ENCODE results near the gene KRT4.
"Not testable (repeated sequence)": the region's sequence is repeated elsewhere in the genome, so short reads cannot be mapped to it uniquely, and the experiment has no call there.

The KRT4 gene

DNA sequence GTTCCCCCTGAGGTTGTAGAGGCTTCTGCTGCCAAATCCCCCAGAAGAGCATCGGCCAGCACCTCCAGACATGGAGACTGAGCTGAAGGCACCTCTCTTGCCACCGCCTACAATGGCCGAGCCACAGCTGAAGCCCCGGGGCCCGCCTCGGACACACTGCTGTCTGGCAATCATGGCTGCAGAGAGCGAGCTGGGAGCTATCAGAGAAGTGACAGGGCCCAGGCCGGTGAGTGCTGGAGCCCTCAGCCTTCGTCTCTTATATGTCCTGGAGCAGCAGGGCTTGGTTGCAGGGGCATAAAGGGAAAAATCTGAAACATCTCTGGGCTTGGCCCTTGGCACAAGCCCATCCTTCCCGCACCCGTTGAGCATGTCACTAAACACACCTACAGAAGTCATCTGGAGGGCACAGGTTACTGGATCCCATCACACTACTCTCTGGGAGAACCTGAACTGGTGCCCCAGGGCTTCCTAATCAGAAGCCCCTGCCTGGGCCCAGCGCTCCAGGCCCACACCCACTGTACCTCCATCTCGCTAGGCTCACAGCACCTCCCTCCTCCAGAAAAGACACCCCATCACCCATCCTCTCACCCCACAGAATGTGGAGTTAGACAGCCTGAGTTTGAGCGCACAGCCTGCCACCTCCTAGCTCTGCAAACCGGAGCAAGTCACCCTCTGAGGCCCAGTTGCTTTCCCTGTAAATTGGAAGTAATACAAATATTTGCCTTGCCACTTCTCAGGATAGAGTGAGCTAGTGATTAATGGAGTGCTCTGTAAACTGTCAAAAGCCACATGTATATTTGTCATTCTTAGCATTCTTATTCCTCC, at the start of gene KRT4:
TSS of gene KRT4 (minus strand) at position 232 of the 825 bp plus-strand sequence. CDS start at position 174, 58 bp downstream.
- DNase-seq, result no peak

DNA sequence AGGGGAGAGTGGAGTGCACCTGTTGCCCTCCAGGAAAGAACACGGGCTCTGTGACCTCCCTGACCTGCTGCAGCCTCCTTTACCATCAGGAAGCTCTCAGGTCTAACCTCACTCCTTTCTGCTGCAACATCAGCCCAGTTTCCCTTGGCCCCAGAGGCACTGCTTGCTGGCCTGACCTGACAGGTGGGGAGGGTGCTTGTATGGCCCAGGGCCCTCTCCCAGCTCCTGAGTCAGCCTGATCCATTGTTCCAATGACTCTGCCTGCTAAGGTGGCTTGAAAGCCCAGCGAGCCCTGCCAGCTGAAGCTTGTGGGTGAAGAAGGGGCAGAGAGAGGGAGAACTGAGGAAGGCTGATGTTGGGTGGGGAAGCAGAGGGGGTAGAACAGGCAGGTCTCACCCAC, 48.1 kb upstream of the KRT4 start:
- no peak for DNase-seq

DNA sequence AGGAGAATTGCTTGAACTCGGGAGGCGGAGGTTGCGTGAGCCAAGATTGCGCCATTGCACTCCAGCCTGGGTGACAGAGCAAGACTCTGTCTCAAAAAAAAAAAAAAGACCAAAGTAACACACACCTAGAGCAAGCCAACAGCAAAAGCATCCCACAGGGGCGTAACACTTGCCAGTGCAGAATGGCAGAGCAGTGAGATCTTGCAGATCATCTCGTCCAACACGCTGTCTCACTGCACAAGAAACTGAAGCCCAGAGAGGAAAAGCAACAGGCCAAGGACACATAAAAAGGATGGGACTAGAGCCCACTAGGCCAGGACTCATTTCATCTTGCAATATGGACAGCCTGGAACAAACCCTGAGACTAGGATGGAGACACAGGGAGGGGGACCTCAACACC, 47.6 kb upstream of the KRT4 start:
- DNase-seq, result no peak

DNA sequence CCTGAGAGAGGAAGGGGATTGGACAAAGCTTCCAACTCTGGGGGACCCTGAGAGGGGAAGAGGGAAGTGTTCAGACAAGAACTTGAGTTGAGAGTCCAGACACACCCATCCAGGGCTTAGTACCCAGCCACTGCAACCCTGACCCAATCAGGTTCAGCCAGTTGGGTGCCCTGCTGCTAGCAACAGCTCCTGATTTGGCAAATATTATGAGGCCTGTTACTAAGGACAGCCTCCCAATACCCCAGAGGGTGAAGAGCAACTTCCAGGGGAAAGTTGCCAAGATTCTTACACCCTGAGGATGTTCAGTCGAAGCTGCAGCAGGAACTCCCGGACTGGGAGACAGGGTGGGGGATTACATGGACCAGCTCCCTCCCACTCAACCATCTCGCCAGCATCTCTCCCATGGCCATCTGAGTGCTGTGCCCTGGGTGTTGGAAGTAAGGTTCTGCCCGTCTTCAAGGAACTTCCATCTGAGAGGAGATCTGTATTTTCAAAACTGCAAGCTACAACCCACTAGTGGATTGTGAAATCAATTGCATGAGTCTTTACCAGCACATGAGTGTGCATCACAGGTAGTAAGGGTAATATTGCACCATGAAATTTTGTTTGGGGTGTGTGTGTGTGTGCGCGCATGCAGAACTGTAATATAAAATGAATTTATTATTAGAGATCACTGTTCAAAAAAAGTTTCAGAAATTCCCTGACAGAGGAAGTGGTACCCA, 46.3 kb upstream of the KRT4 start:
- no peak for DNase-seq

DNA sequence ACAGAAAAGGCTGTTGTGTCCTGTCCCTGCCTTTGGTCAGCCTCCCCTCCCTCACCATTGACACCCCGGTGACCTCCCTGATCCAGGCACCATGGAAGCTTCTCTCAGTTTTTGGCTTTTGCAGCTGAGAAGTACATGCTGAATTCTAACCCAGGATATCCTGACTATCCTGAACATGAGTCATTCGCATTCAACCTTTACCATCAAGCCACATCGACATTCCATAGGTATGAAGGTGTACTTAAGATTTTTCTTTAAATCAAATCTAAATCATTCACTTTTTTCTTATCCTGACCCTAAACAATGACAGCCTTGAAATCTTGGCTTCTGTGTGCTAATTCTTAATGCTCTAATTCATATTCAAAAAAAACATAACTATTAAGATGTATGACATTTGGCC, 43.6 kb upstream of the KRT4 start:
- no peak for DNase-seq

DNA sequence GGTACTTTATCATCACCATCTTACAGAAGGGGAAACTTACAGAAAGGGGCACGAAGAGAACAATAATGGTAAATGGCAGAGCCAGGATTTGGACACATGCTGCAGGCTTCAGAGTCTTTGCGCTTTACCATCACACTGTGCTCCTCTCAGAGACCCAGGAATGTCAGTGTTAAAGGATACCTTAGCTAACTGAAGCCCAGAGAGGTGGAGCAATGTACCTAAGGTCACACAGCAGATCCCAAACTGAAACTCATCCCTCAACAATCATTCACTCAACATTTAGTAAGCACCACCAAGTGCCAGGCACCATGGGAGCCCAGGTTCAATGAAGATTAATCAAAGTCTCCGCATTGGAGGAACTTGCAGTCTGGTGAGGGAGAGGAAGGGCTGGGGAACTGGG, 42.9 kb upstream of the KRT4 start:
- DNase-seq, result no peak

DNA sequence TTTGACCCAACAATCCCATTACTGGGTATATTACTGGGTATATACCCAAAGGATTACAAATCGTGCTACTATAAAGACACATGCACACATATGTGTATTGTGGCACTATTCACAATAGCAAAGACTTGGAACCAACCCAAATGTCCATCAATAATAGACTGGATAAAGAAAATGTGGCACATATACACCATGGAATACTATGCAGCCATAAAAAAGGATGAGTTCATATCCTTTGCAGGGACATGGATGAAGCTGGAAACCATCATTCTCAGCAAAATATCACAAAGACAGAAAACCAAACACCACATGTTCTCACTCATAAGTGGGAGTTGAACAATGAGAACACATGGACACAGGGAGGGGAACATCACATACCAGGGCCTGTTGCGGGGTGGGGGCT, 42.2 kb upstream of the KRT4 start:
- not testable (repeated sequence) for DNase-seq

DNA sequence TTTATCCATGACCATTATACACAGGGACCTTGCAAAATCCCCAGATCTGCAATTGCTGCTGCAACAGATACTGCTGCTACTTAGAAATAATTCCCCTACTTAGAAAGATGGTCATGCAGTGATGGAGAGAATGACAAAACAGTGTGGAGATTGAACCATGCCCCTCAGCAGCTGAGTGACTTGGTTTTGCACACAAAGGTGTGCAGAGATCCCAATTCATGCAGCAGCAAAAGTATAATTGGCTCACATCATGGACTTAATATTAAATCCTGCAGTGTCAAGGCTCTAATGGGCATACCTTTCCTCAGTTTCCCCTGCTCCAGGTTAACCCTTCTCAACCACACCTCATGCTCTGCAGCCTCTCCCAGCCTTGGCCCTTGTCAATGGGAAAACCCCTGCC, 37.9 kb upstream of the KRT4 start:
- DNase-seq, result no peak

DNA sequence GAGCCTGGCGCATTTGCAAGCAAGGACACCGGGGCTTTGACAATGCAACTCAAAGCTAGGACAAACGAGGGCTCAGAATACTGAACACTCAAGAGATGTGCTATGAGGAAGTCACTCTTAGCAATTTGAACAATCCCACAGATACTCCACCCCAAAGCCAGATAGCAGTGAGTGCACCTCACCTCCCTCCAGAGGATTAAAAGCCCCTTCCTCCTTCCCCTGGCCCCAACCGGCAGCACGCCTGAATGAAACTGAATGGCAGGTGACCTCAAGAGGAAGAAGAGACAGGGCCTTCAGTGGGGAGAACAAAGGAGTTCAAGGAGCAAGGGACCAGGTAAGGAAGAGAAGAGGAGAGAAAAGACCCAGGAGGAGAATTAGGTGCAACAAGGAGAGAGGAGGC, 36.8 kb upstream of the KRT4 start:
- DNase-seq, result no peak

DNA sequence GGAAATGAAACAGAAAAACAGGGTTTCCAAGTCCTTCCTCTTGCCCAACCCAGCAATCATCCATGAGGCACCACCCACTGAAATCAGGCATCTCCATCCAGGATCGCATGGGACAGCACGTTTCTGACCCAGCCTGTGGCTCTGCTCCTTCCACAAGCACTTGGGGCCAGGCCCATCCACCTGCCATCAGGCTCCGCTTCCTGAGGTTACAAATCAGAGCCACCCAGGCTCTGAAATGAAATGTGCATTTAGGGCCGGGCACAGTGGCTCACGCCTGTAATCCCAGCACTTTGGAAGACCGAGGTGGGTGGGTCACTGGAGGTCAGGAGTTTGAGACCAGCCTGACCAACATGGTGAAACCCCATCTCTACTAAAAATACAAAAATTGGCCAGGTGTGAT, 35.6 kb upstream of the KRT4 start:
- no peak for DNase-seq

DNA sequence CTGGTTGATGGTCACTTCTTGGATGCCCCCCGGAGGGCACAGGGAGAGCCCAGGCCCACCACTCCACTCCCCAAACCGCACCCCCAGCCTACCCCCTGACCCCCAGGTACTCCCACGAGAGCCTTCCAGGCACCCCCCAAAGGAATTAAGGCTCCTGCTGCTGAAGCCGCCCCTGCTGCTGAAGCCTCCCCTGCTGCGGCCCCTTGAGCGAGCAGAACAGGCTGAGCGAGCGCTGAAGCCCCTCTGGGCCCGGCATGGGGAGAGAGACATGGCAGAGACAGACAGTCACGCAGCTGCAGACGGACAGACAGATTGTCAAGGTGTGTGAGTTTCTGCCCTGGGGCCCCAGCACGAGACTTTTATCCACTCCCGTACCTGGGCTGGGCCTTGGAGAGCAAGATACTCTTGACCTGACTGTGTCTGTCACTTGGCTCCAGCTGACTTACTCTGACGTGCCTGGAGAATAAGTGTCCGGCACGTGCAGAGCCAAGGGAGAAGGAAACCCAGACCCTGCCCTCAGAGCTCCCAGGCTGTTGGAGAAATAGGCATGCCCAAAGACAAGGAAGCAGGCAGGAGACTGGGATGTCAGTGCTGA, 34.8 kb upstream of the KRT4 start, which contains the start of gene KRT78:
TSS of gene KRT78 (minus strand) at position 334 of the 595 bp plus-strand sequence. CDS start at position 270, 64 bp downstream.
- no peak for DNase-seq

DNA sequence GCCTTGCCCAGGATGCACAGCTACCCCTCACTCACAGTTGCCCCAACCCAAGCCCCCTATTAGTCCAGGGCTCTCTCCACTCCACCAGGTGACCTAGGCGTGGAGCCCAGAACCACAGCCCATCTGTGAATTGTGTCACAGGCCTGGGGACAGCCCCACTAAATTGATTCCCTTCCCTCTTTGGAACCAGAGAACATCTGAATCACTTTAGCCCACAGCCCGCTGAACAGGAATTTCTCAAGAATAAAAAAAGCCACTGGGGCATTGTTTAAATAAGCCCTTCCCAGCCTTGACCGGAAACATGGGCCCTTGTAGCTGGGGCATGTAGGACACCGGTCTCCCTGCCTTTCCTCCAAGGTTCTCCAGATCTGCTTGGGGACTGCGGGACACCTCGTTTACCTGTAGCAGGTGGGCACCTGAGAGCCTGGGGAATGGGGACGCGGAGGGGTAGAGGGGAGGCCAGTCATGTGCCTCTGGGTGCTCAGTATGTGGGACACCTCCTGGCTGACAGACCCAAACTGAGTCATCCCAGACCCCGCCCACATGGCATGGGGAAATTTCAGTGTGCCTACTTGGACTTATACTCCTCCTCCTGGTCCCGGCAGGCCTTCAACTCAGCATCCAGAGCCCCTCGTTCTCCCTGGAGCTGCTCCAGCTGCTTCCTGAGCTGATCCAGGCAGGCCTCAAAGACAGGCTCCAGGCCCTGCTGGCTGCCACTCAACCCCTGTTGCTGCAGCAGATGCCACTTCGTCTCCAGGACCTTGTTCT, 33.6 kb upstream of the KRT4 start:
- DNase-seq, result no peak

DNA sequence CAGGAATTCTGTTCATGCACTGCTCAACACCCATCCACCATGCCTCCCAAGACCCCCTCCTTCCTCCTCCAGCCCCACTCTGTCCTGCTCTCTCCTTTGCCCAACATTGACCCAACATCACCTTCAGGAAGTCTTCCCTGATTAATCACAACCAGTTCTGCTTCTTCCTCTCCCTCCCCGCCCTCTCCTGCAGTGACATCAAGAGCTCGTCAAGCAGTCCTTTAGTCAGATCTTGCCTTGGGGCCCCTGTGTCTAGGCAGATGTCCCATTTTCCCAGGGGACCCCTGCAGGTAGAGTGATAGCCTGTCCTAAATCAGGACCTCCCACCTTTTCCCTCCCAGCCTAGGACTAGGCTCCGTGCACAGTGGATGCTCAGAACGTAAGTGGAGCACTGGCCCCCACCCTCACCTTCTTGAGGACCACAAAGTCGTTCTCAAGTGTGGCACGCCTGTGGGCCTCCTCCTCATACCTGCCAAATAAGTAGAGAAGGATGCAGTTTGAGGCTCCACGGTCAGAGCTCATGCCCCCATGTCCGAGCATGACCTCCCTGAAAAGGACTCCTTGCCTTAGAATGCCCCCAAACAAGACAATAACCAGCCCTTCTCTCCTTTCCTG, 32.5 kb upstream of the KRT4 start:
- no peak for DNase-seq

DNA sequence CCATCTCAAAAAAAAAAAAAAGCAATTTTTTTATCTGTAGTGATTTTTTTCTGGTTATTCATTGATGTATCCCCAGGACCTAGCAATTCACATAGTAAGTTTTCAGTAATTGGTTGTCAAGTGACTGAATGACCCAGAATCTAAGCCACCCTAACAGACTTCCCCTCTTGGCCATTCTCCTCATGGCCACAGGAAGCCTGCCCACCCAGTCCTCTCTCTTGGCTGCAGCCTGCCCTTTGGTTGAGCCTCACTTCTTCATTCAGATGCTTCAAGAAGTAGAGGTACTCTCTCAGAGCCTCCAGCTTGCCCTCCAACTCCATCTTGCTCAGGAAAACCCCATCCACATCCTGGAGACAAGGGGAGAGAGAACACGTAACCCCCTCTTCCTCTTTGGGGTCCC, 32.0 kb upstream of the KRT4 start:
- DNase-seq, result no peak

DNA sequence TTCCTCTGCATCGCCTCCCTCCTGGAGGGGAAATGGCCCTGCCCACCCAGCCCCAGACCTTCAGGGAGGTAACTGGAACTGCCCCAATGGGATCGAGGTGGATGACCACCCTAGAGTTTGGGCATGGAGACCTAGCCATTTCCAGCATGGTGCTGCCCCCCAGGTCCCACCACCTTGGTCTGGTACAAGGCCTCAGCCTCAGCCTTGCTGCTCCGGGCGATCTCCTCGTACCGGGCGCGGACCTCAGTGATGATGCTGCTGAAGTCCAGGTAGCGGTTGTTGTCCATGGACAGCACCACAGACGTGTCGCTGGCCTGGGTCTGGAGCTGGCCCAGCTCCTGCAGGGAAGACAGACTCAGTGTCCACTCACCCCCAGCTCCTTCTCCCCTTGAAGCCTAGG, 30.5 kb upstream of the KRT4 start:
- DNase-seq, result no peak

DNA sequence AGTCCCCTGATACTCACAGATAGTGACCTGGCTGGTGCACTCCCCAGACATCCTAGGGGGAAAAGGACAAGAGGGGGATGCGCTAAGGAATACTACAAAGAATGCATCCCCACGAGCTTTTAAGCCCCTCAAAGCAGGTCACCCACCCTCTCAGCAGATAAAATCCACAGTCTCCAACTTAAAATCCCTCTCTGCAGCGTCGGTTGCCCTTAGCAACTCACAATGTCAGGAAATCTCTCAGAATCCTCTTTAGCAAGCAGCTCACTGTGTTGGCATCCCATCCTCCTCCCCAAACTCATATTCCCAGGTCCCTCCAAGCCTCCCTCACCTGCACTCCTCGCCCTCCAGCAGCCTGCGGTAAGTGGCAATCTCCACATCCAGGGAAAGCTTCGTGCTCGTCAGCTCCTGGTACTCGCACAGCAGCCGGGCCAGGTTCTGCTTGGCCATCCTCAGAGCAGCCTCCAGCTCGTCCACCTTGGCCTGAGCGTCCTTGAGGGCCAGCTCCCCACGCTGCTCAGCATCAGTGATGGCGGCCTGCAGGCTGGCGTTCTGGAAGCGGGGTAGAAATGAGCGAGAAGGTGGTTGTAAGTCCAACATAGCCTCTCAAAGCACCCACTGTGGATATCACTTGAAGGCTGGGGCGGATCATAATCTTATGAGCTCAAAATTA, 25.7 kb upstream of the KRT4 start:
- DNase-seq, result no peak

DNA sequence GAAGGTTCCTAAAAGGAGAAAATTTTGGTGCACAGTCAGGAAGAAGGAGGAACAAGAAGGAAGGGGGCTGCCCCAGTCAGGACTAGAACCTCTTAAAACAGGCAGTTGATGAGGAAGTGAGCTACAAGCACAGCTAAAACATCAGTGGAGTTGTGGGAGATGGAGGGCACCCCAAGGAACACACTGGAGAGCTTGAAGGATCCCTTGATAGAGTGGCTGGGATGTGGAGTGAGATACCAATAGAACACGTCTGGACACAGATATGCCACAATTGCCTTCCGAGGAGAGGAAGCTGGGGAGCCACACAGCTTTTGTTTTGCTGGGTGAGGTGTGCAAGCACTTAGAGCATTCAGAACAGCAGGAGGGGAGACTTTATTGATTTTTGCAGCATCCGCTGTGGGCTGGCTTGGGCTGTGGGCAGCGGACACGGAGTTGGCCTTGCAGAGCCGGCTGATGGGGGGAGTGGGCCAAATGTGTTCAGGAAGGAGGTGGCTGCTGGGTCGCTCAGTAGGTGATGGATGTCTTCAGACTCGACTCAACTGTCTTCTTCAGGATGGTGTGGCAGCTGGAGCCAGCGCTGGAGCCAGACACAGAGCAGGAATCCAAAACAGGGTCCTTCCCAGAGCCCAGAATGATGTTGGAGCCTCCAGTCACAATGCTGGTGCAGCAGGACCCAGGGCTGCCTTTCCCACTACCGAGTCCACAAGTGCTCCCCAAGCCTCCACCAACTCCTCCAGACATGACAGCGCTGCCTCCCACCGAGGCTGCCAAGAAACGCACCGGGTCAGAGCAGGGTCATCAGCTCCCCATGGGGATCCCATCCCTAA, 24.9 kb upstream of the KRT4 start:
- no peak for DNase-seq

DNA sequence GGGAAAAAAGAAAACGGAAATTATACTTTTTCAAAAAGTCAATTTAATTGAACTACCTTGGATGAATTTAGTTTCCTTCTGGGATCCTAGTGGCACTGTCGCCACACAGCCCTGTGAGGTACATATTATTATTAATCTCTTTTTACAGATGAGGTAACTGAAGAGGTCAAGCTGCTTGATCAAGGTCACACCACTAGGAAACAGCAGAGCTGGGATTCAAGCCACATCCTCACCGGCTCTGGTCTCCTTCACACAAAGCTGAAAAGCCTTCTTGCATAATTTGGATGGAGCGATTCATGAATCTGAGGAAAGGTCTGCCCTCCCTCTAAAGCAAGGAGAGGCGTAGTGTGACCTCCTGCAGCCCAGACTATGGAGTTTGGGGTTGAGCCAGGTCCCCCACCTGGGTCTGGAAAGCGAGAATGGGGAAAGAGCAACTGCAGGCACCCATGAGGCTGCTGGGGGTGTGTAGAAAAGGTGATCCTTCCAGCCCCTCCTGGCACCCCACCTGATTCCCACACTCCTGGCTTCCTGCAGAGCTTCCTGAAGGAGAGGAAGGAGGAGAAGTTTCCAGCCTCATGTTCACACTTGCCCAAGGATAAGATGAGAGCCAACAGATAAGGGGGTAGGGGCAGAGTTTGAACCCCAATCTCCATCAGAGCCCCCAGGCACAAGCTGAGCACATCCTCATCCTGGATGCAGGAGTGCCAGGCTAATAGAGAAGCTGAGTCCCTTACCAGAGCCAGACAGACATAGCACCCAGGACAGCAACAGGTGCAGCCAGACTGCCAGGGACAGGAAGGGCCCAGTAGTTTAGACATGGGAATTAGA, 24.1 kb upstream of the KRT4 start:
- DNase-seq, result no peak

DNA sequence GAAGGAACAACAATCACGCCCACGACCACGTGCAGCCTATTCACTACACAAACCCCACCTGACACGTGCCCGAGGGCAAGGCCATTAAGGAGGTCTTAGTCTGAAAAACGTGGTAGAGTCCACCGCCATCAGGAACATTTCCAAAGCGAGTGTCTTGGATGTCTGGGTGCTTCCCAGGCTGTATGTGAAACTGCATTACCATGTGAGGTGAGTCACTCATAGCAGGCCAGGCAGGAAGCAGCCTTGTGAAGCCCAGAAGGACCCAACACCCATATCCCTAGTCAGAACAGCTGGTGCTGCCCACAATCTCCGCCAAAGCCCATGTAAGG, 23.5 kb upstream of the KRT4 start:
- no peak for DNase-seq

All from stimulated activated naive CD4-positive, alpha-beta T cell (primary cell).